Ovary (tissue), 9 donors: ENCODE data around the gene HLA-B. TPM values are rescaled to one million over a fixed set of nuclear protein-coding genes. Genes with fewer than 3 reads are reported as not detected.
A peak's percentile ranks its signal among the peaks of the same experiment; 100 is the strongest.

Experiments
- DNase-seq, 5 donors: peaks; one replicate each; pipeline ENCODE4 v3.0.0-alpha.2; 2019 to 2020
- H3K27ac ChIP-seq, 2 donors: fragments of 200-600 bp; one replicate each; pipeline versions ENCODE4 v1.5.1 to v1.8.0; 2019 to 2022
- H3K27me3 ChIP-seq: fragments of 200-600 bp; one replicate; pipeline ENCODE4 v1.8.0; 2022
- H3K36me3 ChIP-seq: fragments of 200-600 bp; sonication (generic); one replicate; pipeline ENCODE4 v1.5.1; 2019
- H3K4me1 ChIP-seq: one replicate; pipeline ENCODE4 v1.8.1; 2013; ENCODE audit warnings: mild to moderate bottlenecking, moderate library complexity; ENCODE audit not compliant: insufficient read depth
- H3K4me3 ChIP-seq: fragments of 200-600 bp; sonication (generic); one replicate; pipeline ENCODE4 v1.5.1; 2017
- H3K9me3 ChIP-seq, 2 donors: fragments of 200-600 bp in 1 of 2; sonication (generic) in 1 of 2; one replicate each; pipeline versions ENCODE4 v1.5.1 to v1.8.1; 2013 to 2019; ENCODE audit warnings: mild to moderate bottlenecking in 1 of 2, moderate library complexity in 1 of 2
- CTCF ChIP-seq, 3 donors: fragments of 450-650 bp in 2 of 3; fragments of 200-600 bp in 1 of 3; IDR thresholded peaks; one replicate each; pipeline versions ENCODE4 v1.5.1 to v1.8.0; 2016 to 2022; ENCODE audit warnings: antibody characterized with exemption in 3 of 3, mild to moderate bottlenecking in 1 of 3
- EP300 ChIP-seq: sonication (generic); formaldehyde crosslinking; IDR thresholded peaks from one replicate; pipeline ENCODE4 v1.6.1; 2017; ENCODE audit warnings: antibody characterized with exemption
- POLR2A ChIP-seq: fragments of 450-650 bp; IDR thresholded peaks from one replicate; pipeline ENCODE4 v1.6.1; 2017; ENCODE audit warnings: antibody characterized with exemption, mild to moderate bottlenecking, moderate library complexity
- WGBS, 3 donors: extraction: QIAGEN DNeasy Blood & Tissue Kit in 1 of 3; methylation state at CpG; one replicate each; pipeline versions ENCODE4 v1.1.5 to v1.1.7; 2013 to 2017; 5-methylcytosine and 5-hydroxymethylcytosine counted together
- intact Hi-C, 4 donors: fragments of 100-400 bp; cut with DNase I; formaldehyde crosslinking; loops; one replicate each; pipeline versions ENCODE4 v1.11.0 to v1.15.1; 2022 to 2023
- polyA plus RNA-seq, 2 donors: library from polyadenylated mRNA; stranded (reverse); fragments of 200-250 nt in 1 of 2; fragments of 350-450 nt in 1 of 2; fragmentation: Illumina TruSeq in 1 of 2; extraction: RNeasy Lipid Tissue Mini Kit (QIAGEN cat#74804) in 1 of 2; gene quantifications; one replicate each; pipeline ENCODE4 v1.2.3, GENCODE V29; 2013 to 2014
- total RNA-seq, 7 donors: library from RNA; depleted of rRNA in 2 of 7; stranded (reverse); fragments of >200 nt in 2 of 7; fragmentation: NEBNext Ultra II Directional in 3 of 7; extraction: Animal tissue kit (Norgen Biotek cat#: 25700) in 3 of 7; gene quantifications; one replicate each; pipeline versions ENCODE4 v1.1.0 to v1.2.4, GENCODE V29; 2016 to 2023
- donor health status: DM: no; HTN: no; CAD: no; lungs with moderate emphysema.
- donor health status: DM: no; HTN: no; CAD: no.
- donor health status: Bipolar disorder and iron deficiency.
- donor health status: DM: yes; HTN: yes; CAD: no.
- donor health status: DM: no; HTN: no; CAD: no.
- donor health status: DM: yes; HTN: yes; CAD: no.

HLA-B gene
- total and polyA plus RNA-seq, 9 donors = 358 to 2,036 (median 530) TPM

GRCh38 chr6:31359581-31359980 is 2.6 kb upstream of the HLA-B start:
- intact Hi-C loops = loop anchor here (5.0 to 10.0 kb wide), 4 partner anchors 87 to 165 kb away; partner anchors contain the start of gene HLA-C (in 1 of the 4)
- Histone ChIP-seq H3K4me1 (no peaks in the 10 kb centered on the region), H3K27ac (no peak overlapping the region), H3K4me3 (no peak overlapping the region), H3K27me3 (no peaks in the 10 kb centered on the region), H3K36me3 (no peaks in the 10 kb centered on the region), H3K9me3 (no peaks in the 10 kb centered on the region)
- no peak for DNase-seq
- WGBS, 3 donors = 55 to 70% (median 68%) methylated on average over 1 of the region's 1 CpG
- no peak for TF ChIP-seq EP300

- Histone ChIP-seq H3K4me1 (no peaks in the 10 kb centered on the region), H3K27me3 (no peaks in the 10 kb centered on the region), H3K36me3 (no peaks in the 10 kb centered on the region), H3K27ac (no peak overlapping the region), H3K4me3 (no peak overlapping the region), H3K9me3 (no peaks in the 10 kb centered on the region)
- intact Hi-C loops = loop anchor here (5.0 to 10.0 kb wide), 4 partner anchors 86 to 164 kb away; partner anchors contain the start of gene HLA-C (in 1 of the 4)
- WGBS, 3 donors = 31 to 53% (median 43%) methylated on average over 4 of the region's 4 CpGs
- no peak for DNase-seq
- TF ChIP-seq EP300 (no peak), CTCF (IDR thresholded peaks at IDR 0.05) (no peak), POLR2A (no peak)
Measured at GRCh38 chr6:31358302-31358701, 1.3 kb upstream of the HLA-B start.

GRCh38 chr6:31357886-31358285 is 907 bp upstream of the HLA-B start:
- DNase-seq = no peak
- Histone ChIP-seq H3K27me3 (no peaks in the 10 kb centered on the region), H3K4me3 (peak overlapping the region; percentile 61), H3K36me3 (no peaks in the 10 kb centered on the region), H3K27ac (peak overlapping the region in 1 of 2 donors; percentile 88), H3K9me3 (no peaks in the 10 kb centered on the region), H3K4me1 (no peaks in the 10 kb centered on the region)
- intact Hi-C loops = loop anchor here (5.0 to 10.0 kb wide), 4 partner anchors 86 to 163 kb away; partner anchors contain the start of gene HLA-C (in 1 of the 4)
- WGBS, 3 donors = 24 to 40% (median 37%) methylated on average over 6 of the region's 6 CpGs
- TF ChIP-seq EP300 (no peak), CTCF (IDR thresholded peaks at IDR 0.05) (no peak), POLR2A (no peak)

GRCh38 chr6:31356216-31356945 is 598 bp downstream of the HLA-B start:
- 0 to 2% (median 2%) methylated on average over 16 to 79 of the region's 83 CpGs for WGBS, 3 donors
- Histone ChIP-seq H3K9me3 (no peaks in the 10 kb centered on the region), H3K36me3 (no peaks in the 10 kb centered on the region), H3K4me1 (no peaks in the 10 kb centered on the region), H3K4me3 (peak overlapping the region; percentile 61), H3K27me3 (no peaks in the 10 kb centered on the region), H3K27ac (peak overlapping the region; percentile 62 to 88)
- intact Hi-C loops = loop anchor here (5.0 to 10.0 kb wide), 4 partner anchors 84 to 162 kb away; partner anchors contain the start of gene HLA-C (in 1 of the 4)
- DNase-seq = peak; percentile 38 to 72 (median 61)
- TF ChIP-seq EP300 (no peak), CTCF (IDR thresholded peaks at IDR 0.05) (no peak)

GRCh38 chr6:31355583-31355948 is 1.4 kb downstream of the HLA-B start:
- intact Hi-C loops = loop anchor here (5.0 to 10.0 kb wide), 4 partner anchors 83 to 161 kb away; partner anchors contain the start of gene HLA-C (in 1 of the 4)
- H3K4me3 ChIP-seq = peak overlapping the region; percentile 61
- no peak for TF ChIP-seq EP300
- no peak for TF ChIP-seq CTCF (IDR thresholded peaks at IDR 0.05)
- no peak for TF ChIP-seq POLR2A
- 75 to 79% (median 79%) methylated on average over 5 of the region's 5 CpGs for WGBS, 3 donors
- H3K36me3 ChIP-seq = no peaks in the 10 kb centered on the region
- no peak for DNase-seq
- no peaks in the 10 kb centered on the region for H3K9me3 ChIP-seq
- no peaks in the 10 kb centered on the region for H3K27me3 ChIP-seq
- H3K4me1 ChIP-seq = no peaks in the 10 kb centered on the region
- no peak overlapping the region for H3K27ac ChIP-seq
